CMK (cell line): ENCODE results near the gene JCHAIN.
"Not testable (repeated sequence)": the region's sequence is repeated elsewhere in the genome, so short reads cannot be mapped to it uniquely, and the experiment has no call there.

ENCODE experiments used
- DNase-seq: peaks from one replicate; pipeline ENCODE4 v3.0.0-alpha.2; 2010; ENCODE audit warnings: low read depth

Gene JCHAIN

DNA sequence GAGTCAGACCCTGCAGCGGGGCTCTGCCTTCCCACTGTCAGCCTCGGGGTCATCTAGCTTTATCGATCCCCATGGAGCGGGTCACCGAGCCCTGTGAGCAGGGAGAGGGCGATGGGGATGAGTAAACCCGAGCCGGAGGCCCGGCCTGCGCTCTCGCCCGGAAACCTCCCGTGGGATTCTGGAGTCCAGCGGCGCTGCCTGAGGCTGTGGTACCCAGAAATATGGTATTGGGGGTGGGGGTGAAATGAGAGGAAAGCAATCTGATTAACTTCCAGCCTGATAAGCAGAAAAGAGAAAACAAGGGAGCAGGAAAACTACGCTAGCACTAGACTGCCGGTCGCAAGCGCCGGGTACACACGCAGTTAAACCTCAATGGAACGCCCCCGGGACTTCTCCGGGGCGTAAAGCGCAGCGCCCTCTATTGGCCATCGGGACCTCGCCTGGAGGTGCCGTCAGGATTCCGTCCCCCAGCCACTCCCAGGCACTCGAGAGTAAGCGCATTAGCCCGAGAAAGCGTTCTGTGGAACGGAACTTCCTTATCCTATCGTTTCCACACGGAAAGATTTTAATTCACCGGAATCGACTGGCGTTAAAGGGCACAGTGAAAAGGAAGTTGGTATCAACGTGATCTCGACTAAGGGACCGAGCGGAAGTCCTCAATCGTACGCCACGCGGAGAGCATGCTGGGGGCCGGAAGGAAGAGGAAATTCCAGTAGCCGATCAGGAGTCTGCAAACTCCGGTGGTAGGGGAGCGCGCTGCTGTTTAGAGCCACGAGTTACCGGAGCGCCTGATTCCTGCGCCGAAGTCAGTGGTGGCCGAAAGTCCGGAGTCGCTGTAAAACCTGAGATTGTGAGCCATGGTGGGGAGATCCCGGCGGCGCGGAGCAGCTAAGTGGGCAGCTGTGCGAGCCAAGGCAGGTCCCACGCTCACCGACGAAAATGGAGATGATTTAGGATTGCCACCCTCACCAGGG lies 21.8 kb upstream of the JCHAIN start, which contains the start of gene UTP3:
Gene UTP3, plus strand, starts transcription at position 712 of the 974 bp plus-strand sequence. Its CDS starts 146 bp downstream, at position 858.
- peak; percentile 92 for DNase-seq

DNA sequence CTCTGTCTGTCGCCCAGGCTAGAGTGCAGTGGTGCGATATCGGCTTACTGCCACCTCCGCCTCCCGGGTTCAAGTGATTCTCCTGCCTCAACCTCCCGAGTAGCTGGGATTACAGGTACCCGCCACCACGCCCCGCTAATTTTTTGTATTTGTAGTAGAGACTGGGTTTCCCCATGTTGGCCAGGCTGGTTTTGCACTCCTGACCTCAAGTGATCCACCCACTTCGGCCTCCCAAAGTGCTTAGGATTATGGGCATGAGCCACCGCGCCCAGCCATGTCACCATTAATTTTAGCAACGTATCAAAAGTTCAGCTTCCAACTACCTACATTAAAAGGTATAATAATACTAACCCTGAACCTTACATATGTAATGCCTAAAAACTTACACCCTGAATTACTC lies 21.1 kb upstream of the JCHAIN start:
- DNase-seq: no peak

DNA sequence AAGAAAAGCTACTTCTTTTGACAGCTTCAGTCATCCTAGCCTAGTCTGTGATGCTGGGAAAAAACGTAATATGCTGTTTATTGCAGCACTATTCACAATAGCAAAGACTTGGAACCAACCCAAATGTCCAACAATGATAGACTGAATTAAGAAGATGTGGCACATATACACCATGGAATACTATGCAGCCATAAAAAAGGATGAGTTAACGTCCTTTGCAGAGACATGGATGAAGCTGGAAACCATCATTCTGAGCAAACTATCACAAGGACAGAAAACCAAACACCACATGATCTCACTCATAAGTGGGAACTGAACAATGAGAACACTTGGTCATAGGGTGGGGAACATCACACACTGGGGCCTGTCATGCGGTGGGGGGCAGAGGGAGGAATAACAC lies 15.8 kb upstream of the JCHAIN start:
- DNase-seq: not testable (repeated sequence)

- DNase-seq: no peak
Observed at GRCh38 chr4:70681704-70682103, 15.4 kb upstream of the JCHAIN start.

GRCh38 chr4:70680934-70681333 lies 14.6 kb upstream of the JCHAIN start:
- DNase-seq: no peak

DNA sequence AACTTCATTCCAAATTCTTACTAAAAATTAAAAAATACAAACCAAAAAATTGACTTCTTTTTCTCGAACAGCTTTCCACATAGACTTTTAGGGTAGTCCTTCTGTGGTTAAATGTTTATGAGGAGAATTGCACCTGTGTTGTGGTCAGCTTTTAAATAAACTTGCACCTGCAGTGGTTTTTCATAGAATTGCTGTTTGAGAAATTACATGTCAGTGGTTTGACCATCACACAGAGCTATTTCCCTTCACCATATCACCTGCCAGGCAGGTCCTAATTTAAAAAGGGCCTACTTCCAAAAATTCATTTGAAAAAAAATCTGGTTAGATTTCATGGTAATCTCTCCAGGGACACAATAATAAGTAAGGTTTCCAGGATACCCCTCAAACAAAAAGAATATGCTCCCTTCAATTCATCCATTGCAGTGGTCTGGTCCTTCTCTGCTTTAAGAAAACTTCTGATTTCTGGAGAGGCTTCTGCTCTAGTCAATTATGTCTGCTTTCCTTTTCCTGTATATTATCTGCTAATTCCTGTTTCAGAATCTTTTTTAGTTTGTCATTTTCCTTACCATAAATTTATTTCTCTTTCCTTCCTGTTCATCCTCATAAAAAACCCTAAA lies 12.2 kb upstream of the JCHAIN start:
- DNase-seq: no peak

DNA sequence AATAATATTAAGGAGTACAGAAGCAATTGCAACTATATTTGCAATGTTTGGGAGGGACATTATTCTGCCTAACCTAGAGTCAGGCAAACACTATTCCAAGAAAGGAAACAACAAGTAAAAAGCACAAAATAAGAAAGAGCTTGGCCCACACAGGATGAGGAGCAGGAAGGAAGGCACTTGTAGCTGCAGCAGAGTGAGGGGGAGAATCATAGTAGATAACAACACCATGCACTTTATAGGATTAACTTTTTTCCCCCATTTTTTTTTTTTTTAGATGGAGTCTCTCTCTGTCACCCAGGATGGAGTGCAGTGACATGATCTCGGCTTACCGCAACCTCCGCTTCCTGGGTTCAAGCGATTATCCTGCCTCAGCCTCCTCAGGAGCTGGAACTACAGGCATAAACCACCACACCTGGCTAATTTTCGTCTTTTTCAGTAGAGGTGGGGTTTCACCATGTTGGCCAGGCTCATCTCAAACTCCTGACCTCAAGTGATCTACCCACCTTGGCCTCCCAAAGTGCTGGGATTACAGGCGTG lies 10.3 kb upstream of the JCHAIN start:
- no peak for DNase-seq

DNA sequence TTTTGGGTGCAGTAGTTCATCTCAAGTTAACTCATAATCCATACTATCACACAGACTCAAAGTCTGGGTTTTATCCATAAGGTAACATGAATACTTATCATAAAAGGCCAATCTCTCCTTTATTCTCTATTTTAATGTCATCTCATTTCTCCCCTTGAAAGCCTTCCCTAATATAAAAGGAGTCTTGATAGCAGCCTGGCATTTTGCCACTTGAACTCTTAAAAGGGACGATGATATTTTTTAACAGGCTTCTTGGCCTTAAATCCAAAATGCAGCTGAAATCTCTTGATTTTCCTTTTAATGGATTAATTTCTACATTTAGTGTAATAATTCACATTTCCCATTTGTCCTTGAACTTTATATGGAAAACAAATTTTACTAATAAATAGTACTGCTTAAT lies 8.4 kb upstream of the JCHAIN start:
- DNase-seq: no peak

GRCh38 chr4:70674191-70674590 lies 7.9 kb upstream of the JCHAIN start:
- no peak for DNase-seq

GRCh38 chr4:70671091-70671490 lies 4.8 kb upstream of the JCHAIN start:
- DNase-seq: no peak

GRCh38 chr4:70670332-70671014 lies 4.2 kb upstream of the JCHAIN start:
- DNase-seq: no peak

- DNase-seq: no peak
Observed at GRCh38 chr4:70667740-70668535, 1.6 kb upstream of the JCHAIN start.

GRCh38 chr4:70661309-70661922 lies 4.9 kb downstream of the JCHAIN start:
- DNase-seq: not testable (repeated sequence)

DNA sequence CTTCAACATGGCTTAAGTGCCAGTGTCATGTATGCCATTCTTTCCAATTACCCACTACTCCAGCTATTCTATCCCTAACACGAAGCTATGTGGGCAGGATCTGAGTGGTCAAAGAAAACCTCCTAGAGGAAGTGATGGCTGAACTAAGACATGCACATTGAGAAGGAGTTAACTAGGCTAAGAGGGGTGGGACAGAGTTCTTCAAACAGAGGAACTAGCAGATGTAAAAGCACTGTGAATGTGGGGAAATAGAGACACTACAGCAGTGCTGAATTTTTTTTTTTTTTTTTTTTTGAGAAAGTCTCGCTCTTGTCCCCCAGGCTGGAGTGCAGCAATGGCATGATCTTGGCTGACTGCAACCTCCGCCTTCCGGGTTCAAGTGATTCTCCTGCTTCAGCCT lies 6.2 kb downstream of the JCHAIN start:
- no peak for DNase-seq

DNA sequence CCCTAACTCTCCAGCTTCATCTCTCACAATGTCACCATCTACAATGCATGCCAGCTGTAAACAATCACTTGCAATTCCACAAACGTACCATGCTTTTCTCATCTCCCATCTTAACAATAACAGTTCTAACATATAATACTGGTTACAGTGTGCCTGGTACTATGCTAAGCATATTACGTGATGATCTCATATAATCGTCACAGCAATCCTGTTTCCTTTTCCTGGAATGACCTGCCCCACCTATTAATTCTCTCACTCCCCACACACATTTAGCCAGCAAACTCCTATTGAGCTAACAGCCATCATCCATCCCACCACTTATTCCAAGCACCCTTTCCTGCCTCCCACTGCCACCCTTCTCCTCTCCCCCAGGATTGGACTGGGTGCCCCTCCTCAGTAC lies 7.9 kb downstream of the JCHAIN start:
- no peak for DNase-seq

- DNase-seq: no peak
Observed at GRCh38 chr4:70657326-70657725, 9.0 kb downstream of the JCHAIN start.

GRCh38 chr4:70654605-70655011 lies 11.7 kb downstream of the JCHAIN start:
- DNase-seq: peak; percentile 61

DNA sequence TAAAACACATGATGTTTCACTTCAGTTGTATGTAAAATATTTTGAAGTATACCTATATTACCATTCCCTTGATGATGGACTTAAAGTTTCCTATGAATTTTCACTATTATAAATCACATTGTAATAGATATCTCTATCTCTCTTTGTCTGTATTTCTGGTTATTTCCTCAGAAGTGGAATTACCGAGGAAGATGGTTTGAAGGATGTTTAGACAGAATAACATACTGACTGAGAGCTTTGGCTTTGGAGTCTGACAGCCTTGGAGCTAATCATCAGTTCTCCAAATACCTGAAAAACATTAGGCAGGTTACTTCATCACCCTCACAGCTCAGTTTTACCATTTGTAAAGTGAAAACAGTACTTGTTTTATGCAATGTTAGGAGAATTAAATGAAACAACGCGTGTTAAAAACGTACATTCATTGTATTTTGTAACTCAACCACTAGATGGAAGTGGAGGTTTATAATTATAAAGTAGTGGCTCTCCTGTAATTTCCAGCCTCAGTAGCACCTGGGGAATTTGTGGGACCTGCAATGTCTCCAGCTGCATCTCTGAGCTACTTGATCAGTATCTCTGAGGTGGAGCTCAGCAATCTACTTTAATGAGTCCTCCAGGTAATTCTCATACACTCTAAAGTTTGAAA lies 14.3 kb downstream of the JCHAIN start:
- no peak for DNase-seq

- DNase-seq: not testable (repeated sequence)
Observed at GRCh38 chr4:70650741-70651140, 15.6 kb downstream of the JCHAIN start.

GRCh38 chr4:70640192-70640591 lies 26.1 kb downstream of the JCHAIN start:
- DNase-seq: no peak
